RPMI7951 (cell line): ENCODE results near the gene NRROS. TPM values are rescaled to one million over a fixed set of nuclear protein-coding genes. Genes with fewer than 3 reads are reported as not detected.

Source experiments
- DNase-seq: peaks from one replicate; pipeline ENCODE4 v3.0.0-alpha.2; 2012; ENCODE audit warnings: low read depth
- total RNA-seq: library from RNA; depleted of rRNA; stranded (reverse); fragments of >200 nt; shearing (Covaris generic); gene quantifications from 2 replicates; pipeline ENCODE4 v1.2.3, GENCODE V29; 2014

NRROS gene
- total RNA-seq, 1 experiment from 2014 or later = 1.6 TPM

DNA sequence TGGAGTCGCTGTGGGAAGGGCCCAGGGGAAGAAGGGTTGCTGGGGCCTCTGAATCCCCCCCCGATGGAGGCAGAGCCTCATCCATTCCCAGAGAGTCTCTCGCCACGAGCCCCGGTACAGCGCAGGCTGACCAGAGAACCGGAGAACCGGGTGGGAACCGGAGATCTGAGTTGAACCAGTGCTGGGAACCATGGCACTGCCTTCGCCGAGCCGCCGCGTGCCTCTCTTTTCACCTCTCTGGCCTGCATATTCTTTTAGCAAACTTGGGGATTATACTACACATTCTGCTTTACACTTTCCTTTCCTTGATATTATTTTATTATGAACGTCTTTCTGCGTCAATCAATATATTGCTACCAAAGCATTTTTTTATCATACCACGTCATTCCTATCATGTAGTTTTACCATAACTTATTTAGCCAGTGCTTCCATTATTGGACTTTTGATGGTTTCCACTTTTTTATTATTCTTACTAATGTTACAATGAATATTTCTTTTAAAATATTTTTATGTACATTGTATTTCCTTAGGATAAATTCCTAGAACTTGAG, 7.2 kb downstream of the NRROS start:
- DNase-seq = no peak

DNA sequence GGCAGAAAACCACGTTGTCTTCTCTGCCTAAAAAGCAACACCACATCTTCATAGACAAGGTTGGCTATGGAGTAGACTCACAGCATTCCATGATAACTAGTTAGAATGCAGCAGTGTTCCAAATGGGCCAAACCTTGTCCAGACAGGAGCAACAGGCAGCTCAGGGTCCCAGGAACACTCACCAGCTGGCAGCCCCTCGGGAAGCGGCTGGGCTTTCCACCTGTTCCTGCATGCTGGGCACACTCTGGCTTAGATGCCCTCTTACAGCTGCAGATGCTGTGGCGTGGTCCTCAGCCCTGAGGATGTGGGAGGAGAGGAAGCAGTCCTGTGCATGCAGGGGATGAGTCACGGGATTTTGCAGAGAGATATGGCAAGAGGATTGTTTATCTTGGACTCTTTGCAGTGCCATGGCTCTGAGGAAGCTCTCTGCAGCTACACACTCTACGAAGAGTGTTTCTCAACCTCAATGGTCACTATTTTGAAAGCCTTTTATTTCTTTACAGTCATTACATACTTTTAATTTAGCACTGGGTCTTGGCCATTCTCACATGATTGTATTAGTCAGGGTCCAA, 11.3 kb downstream of the NRROS start:
- peak; percentile 98 for DNase-seq

DNA sequence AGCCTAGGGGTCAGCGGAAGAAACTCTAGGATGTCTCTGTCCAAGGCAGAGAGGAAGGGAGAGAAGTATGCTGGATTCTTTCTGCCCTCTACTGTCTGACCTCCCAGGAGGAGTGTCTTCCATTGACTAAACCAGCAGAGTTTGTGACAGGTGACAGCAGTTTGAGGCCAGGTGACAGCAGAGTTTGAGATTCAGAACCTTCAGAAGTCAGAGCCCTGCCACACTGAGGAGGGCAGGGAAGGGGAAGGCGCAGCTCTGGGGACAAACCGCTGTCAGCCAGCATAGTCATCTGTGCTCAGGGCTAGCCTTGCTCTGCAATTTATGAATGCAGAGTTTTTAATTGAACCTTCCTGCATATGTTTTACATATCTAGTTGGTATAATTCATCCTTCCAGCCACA, 12.3 kb downstream of the NRROS start:
- DNase-seq = no peak

DNA sequence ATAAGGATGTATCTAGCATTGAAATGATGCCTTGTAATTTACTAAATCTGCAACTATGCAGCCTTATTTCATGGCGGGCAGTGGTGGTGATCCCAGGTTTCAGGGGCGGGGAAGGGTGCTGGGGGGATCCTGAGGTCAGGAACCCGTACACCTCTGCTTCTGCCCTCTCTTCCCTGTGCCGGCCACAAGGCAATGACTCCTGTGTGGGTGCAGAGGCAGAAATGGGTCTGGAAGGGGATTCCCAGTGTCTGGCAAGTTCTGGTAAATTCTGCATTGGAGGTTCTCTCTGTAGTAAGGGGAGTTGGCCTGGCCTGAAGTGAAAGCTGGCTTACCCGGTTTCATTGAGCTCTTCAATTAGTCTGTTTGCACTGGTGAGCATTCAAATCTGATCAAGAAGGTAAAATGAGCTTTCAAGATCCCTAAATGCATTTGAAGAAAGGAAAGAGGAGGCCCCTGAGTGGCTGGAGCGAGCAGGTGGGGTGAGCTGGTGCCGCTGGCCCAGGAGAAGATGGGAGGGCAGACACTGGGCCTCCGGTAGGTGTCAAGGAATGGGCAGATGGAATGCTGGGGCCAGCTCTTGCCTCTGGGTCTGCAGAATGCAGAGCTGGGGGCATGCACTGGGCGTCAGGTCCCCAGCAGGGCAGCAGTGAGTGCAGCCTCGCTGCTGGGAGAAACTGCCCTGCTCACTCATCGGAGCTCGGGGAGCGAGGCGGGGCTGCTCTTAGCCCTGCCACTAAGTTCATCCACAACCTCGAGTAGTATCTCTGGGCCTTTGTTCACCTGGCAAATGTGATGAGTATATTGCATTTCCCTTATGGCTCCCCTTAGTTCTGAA, 13.7 kb downstream of the NRROS start:
- no peak for DNase-seq

DNA sequence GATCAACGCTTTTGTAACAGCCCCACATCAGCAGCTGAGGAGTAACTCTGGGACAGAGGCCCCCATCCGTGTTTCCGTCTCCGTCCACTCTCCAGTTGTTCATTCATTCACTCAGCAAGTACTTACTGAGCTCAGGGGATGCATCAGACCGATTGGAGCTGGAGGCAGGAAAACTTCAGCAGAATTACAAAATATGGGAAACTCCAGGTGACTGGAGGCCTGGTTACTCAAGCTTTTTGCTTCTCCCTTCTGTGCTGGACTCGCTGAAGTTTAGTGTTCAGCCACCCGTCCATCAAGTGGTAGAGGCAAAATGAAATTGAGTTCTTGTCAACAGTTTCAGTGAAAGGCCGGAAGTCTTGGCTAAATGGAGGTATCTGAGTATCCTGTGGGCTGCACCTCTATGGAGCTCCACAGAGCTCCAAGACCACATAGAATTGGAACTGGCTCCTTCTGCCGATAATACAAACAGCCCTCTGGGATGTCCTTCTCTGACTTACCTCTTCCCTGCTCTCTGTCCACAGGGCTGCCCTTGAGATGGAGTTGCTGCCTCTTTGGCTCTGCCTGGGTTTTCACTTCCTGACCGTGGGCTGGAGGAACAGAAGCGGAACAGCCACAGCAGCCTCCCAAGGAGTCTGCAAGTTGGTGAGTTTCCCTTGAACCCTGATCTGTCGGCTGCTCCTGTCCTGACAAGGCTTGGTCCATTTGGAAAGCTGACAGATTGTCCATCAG, 14.7 kb downstream of the NRROS start:
- no peak for DNase-seq

DNA sequence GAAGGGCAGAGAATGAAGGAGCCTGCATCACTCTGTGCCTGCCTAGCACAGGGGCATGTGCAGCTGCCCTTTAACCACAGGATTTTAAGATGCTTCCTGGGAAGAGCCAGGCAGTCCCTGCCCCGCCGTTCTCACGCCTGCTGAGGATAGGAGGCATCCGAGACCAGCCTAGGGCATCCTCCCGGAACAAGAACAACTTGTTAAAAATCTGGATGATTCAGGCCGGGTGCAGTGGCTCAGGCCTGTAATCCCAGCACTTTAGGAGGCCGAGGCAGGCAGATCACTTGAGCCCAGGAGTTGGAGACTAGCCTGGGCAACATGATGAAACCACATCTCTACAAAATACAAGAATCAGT, 15.2 kb downstream of the NRROS start:
- peak; percentile 61 for DNase-seq

DNA sequence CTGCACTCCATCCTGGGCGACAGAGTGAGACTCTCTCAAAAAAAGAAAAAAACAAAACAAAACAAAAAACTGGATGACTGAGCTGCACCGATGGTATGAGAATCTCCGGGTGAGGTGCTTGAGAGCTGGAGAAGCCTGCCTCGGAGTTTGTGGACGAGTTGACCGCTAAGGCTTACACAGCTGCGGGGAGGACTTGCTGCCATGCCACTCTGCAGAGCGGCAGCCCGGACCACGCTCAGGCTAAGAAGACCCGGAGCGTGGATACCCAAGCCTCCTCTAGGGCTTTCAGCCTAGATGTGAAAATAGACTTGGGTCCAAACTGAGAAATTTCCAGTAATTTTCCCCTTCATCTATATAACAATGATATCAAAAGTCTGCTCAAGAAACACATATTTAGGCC, 16.0 kb downstream of the NRROS start:
- DNase-seq = no peak

DNA sequence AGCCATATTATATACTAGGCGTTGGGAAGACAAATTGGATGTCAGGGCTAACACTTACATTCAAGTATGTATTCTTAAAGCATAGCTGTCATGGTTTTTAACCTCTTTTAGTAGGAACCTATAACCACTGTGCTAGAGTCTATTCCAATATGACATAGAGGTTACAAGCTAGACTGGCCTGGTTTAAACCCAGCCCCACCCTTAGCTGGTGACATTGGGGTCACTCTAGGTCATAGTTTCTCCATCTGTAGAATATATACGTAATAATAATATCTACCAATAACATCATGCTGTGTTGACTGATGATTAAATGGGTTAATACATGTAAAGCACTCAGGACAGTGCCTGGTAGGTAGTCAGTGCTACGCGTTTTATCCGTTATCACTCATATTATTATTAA, 16.7 kb downstream of the NRROS start:
- no peak for DNase-seq

DNA sequence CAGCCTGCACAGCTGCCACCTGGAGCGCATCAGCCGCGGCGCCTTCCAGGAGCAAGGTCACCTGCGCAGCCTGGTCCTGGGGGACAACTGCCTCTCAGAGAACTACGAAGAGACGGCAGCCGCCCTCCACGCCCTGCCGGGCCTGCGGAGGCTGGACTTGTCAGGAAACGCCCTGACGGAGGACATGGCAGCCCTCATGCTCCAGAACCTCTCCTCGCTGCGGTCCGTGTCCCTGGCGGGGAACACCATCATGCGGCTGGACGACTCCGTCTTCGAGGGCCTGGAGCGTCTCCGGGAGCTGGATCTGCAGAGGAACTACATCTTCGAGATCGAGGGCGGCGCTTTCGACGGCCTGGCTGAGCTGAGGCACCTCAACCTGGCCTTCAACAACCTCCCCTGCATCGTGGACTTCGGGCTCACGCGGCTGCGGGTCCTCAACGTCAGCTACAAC, 20.4 kb downstream of the NRROS start:
- DNase-seq = no peak

DNA sequence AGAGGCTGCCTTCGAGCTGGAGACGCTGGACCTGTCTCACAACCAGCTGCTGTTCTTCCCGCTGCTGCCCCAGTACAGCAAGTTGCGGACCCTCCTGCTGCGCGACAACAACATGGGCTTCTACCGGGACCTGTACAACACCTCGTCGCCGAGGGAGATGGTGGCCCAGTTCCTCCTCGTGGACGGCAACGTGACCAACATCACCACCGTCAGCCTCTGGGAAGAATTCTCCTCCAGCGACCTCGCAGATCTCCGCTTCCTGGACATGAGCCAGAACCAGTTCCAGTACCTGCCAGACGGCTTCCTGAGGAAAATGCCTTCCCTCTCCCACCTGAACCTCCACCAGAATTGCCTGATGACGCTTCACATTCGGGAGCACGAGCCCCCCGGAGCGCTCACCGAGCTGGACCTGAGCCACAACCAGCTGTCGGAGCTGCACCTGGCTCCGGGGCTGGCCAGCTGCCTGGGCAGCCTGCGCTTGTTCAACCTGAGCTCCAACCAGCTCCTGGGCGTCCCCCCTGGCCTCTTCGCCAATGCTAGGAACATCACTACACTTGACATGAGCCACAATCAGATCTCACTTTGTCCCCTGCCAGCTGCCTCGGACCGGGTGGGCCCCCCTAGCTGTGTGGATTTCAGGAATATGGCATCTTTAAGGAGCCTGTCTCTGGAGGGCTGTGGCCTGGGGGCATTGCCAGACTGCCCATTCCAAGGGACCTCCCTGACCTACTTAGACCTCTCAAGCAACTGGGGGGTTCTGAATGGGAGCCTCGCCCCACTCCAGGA, 21.1 kb downstream of the NRROS start:
- DNase-seq = no peak

DNA sequence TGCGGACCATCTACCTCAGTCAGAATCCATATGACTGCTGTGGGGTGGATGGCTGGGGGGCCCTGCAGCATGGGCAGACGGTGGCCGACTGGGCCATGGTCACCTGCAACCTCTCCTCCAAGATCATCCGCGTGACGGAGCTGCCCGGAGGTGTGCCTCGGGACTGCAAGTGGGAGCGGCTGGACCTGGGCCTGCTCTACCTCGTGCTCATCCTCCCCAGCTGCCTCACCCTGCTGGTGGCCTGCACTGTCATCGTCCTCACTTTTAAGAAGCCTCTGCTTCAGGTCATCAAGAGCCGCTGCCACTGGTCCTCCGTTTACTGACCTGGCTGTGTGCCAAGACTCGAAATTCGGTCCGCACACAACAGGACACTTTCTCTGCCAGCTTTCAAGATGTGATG, 21.9 kb downstream of the NRROS start:
- no peak for DNase-seq

DNA sequence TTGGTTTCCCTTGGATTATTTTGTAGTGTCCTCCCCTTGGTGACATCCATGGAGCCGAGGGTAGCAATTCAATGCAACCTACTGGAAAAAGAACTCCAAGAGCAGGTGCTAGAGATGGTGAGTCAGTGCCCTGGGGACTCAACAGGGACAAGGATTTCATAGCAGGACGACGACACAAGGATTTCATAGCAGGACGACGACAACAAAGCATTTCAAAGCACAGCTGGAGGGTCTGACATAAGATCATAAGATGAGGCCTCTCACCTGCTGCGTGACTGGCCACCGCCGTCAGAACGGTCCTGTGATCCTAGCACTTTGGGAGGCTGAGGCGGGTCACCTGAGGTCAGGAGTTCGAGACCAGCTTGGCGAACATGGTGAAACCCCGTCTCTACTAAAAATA, 22.5 kb downstream of the NRROS start:
- peak; percentile 23 for DNase-seq

DNA sequence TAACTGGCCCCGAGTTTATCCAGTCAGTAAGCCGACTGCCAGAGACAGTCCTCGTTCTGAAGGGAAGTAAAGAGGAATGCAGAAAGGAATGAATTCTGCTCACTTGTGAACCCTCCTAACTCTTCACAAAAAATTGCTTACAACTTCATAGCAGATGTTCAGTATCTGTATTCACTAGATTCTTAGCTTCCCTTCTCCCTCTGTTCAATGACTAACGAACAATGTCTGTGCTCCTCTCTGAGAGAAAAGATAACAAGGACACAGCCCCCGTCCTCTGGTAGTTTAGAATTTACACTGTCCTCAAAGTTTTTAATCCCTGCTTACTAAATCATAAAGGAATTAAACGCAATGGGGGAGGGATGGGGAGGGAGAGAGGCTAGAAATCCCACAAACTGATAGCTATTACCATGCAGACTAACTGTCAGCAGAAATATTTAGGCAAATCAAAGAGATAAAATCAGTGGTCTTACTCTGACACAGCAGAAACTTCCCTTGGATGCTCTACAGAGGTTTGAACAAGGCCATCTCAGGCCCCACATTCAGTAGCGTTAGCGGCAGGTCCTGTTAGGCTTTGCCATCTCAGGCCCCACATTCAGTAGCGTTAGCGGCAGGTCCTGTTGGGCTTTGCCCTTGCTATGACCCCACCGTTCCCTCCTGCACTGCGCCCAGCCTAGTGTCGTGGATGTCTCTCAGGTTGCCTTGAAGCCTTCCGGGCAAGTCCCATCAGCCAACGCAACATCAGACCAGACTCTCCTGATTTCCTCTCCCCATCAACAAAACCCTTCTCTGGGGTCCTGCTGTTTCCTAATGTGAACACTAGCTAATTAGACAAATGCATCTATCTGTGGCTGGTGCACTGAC, 23.4 kb downstream of the NRROS start:
- no peak for DNase-seq

DNA sequence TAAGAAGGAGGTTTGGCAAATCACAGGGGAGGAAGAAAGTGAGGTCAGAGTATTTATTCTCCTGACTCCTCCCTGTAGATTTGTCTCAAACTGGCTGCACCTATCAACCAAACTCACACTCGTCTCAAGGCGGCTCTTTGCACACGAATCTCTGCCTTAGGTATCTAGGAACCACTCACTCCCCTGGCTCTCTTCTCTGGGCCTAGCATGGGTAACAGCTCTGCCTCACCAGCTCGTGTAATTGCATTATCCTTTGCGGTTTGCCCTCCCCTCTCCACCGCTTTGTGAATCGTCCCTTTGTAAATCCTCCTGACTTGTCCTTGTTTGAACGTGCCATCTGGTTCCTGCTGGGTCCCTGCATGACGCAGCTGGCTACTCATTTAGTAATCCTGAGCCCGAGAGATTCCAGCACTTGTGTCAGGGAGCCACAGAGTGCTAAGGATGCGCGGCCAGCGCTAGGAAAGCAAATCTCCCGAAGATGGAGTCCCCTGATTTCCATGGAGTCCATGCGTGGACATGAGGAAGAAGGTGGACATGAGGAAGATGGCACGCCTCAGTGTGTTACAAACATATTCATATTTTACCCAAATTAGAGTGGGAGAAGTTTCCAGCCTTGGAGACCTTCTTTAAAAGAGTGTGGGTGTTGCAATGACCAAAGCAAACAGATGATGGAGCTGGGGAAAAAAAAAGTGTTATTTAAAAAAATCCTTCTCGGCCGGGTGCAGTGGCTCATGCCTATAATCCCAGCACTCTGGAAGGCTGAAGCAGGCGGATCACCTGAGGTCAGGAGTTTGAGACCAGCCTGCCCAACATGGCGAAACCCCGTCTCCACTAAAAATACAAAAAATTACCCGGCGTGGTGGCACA, 26.7 kb downstream of the NRROS start:
- DNase-seq = peak; percentile 97

DNA sequence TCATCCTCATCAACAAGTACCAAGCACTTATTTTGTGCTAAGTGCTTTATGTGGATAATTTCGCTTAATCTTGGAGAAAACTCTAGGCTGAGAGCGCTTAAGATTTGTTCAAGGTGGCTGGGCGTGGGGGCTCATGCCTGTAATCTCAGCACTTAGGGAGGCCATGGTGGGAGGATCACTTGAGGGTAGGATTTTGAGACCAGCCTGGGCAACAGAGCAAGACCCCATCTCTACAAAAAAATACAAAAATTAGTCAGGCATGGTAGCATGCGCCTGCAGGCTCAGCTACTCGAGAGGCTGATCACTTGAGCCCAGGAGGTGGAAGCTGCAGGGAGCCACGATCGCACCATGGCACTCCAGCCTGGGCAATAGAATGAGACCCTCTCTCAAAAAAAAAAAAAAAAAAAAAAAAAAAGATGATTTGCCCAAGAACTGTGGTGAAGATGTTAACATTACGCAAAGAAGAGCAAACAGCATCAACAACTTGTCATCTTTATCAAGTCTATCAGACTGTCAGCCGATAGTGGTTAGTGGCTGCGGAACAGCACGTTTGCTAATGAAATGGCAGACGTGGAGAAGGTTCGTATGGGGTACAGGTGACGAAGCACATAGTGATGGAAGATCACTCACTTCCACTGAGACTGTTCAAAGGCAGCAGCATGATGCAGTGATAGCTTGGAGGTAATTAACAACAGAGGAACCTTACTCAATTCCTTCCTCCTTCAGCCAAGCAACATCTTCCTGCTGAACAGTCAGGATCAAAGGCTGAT, 27.7 kb downstream of the NRROS start:
- DNase-seq = no peak

DNA sequence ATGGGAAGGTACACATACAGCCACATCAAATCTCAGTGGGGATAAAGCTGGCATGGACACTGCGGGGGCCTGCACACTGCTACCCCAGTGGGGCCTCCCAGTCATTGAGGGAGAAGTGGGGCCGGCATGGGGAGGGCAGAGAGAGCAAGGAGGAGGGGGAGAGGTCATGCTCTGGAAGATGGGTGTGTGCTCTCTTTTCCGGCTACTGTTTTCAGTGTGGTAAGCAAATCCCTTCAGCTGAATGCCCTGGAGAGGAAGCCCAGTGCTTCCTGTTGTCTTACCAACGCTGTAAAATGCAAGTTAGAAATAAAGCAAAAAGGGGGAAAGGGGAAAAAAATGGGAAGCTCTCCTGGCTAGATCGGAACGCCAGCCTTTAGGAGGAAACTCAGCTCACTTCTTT, 30.8 kb downstream of the NRROS start:
- DNase-seq = no peak

DNA sequence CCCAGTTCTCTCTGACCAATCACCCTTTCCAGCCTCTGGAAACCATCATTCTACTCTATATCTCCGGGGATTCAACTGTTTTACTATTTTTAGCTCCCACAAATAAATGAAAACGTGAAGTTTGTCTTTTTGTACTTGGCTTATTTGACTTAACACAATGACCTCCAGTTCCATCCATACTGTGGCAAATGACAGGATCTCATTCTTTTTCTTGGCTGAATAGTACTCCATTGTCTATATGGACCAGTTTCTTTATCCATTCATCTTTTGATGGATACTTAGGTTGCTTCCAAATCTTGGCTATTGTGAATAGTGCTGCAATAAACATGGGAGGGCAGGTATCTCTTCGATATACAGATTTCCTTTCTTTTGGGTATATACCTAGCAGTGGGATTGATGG, 34.1 kb downstream of the NRROS start:
- DNase-seq = no peak

DNA sequence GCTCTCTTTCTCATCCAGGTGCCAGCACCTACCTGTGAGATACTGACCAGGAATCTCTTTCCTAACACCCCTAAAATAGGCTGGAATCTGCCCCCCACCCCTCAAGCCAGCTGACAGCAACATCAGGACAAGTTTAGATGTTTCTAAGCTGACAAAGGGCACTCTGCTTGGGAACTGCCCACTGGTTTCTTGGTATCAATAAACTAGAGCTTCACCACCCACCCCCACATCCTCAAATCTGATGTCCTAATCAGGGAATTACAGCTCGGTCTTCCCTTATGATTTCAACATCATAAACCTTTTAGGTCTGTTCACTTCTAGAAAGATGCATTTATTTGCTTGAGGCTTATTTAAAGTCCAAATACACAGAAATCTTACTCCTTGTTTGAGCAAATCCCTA, 37.9 kb downstream of the NRROS start:
- no peak for DNase-seq

DNA sequence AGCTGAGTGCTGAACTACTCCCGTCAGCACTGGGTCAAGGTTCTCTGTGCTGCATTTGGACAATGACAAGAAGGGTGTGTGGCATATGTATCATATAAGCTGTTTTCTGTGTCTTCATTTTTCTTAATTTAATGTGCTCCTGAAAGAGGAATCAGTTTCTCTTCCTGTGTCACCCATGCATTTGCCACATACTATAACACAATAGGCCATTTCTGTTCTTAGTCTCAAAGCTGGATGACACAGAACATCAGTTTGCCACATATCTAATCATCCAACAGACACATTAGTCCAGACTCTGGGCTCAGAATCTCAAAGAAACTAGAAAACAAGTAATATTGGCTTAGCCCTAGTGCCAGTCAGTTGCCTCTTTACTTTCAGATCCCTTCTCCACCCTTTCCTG, 38.4 kb downstream of the NRROS start:
- no peak for DNase-seq
